H9 (cell line): ENCODE data around the gene SLC1A6. TPM values are rescaled to one million over a fixed set of nuclear protein-coding genes. Genes with fewer than 3 reads are reported as not detected.

Source experiments
- DNase-seq: peaks from one replicate; pipeline ENCODE4 v3.0.0-alpha.2; 2017
- H2AFZ ChIP-seq: one replicate; pipeline ENCODE4 v1.6.1; 2013; ENCODE audit warnings: mild to moderate bottlenecking, low read length, control low read depth, moderate library complexity
- H2AK5ac ChIP-seq: 2 replicates; pipeline ENCODE4 v1.6.1; 2013; ENCODE audit warnings: low read length, control low read depth, mixed read lengths; ENCODE audit not compliant: insufficient read length
- H2BK120ac ChIP-seq: one replicate; pipeline ENCODE4 v1.6.1; 2013; ENCODE audit warnings: low read depth, mild to moderate bottlenecking, low read length, control low read depth, inconsistent platforms; ENCODE audit not compliant: poor library complexity, severe bottlenecking
- H2BK12ac ChIP-seq: 2 replicates; pipeline ENCODE4 v1.6.1; 2013; ENCODE audit warnings: low read length, control low read depth, mixed read lengths, low read depth; ENCODE audit not compliant: insufficient read length
- H2BK15ac ChIP-seq: 2 replicates; pipeline ENCODE4 v1.6.1; 2013; ENCODE audit warnings: low read depth, low read length, control low read depth
- H2BK20ac ChIP-seq: one replicate; pipeline ENCODE4 v1.6.1; 2013; ENCODE audit warnings: low read depth, mild to moderate bottlenecking, low read length, control low read depth, inconsistent platforms; ENCODE audit not compliant: poor library complexity, severe bottlenecking
- H2BK5ac ChIP-seq: 2 replicates; pipeline ENCODE4 v1.6.1; 2013; ENCODE audit warnings: low read length, control low read depth, mixed read lengths; ENCODE audit not compliant: insufficient read length
- H3K14ac ChIP-seq: 2 replicates; pipeline ENCODE4 v1.6.1; 2013; ENCODE audit warnings: low read length, control low read depth; ENCODE audit not compliant: insufficient read depth
- H3K18ac ChIP-seq: 2 replicates; pipeline ENCODE4 v1.6.1; 2013; ENCODE audit warnings: low read depth, mild to moderate bottlenecking, mixed read lengths, low read length, control low read depth; ENCODE audit not compliant: insufficient read length
- H3K23ac ChIP-seq: 2 replicates; pipeline ENCODE4 v1.6.1; 2013; ENCODE audit warnings: low read length, control low read depth, mixed read lengths, low read depth; ENCODE audit not compliant: insufficient read length
- H3K23me2 ChIP-seq: 2 replicates; pipeline ENCODE4 v1.6.1; 2013; ENCODE audit warnings: low read depth, mild to moderate bottlenecking, mixed read lengths, low read length, control low read depth; ENCODE audit not compliant: insufficient read length, poor library complexity, severe bottlenecking
- H3K27ac ChIP-seq: 2 replicates; pipeline ENCODE4 v1.5.1; 2013; ENCODE audit warnings: low read length, control low read depth, mixed read lengths, low read depth; ENCODE audit not compliant: insufficient read length
- H3K27me3 ChIP-seq: 2 replicates; pipeline ENCODE4 v1.6.1; 2013; ENCODE audit warnings: low read length, control low read depth, inconsistent platforms; ENCODE audit not compliant: insufficient read depth
- H3K4ac ChIP-seq: 2 replicates; pipeline ENCODE4 v1.6.1; 2013; ENCODE audit warnings: low read depth, mild to moderate bottlenecking, control low read depth, inconsistent platforms, low read length, moderate library complexity
- H3K4me1 ChIP-seq: 2 replicates; pipeline ENCODE4 v1.6.1; 2013; ENCODE audit warnings: low read length, control low read depth, inconsistent platforms; ENCODE audit not compliant: insufficient read depth
- H3K4me2 ChIP-seq: 2 replicates; pipeline ENCODE4 v1.6.1; 2013; ENCODE audit warnings: low read length, control low read depth, mixed read lengths; ENCODE audit not compliant: insufficient read length, insufficient read depth
- H3K56ac ChIP-seq: 2 replicates; pipeline ENCODE4 v1.6.1; 2013; ENCODE audit warnings: low read depth, mild to moderate bottlenecking, mixed read lengths, low read length, control low read depth; ENCODE audit not compliant: insufficient read length
- H3K79me1 ChIP-seq: 2 replicates; pipeline ENCODE4 v1.6.1; 2013; ENCODE audit warnings: low read depth, mild to moderate bottlenecking, moderate library complexity, low read length, control low read depth, inconsistent platforms; ENCODE audit not compliant: insufficient read depth, poor library complexity, severe bottlenecking
- H3K79me2 ChIP-seq: 2 replicates; pipeline ENCODE4 v1.6.1; 2013; ENCODE audit warnings: low read length, control low read depth, inconsistent platforms; ENCODE audit not compliant: insufficient read depth
- H3K9ac ChIP-seq: 2 replicates; pipeline ENCODE4 v1.6.1; 2013; ENCODE audit warnings: low read length, control low read depth, mixed read lengths; ENCODE audit not compliant: insufficient read length; ENCODE audit errors: extremely low read depth
- H3K9me3 ChIP-seq: one replicate; pipeline ENCODE4 v1.6.1; 2013; ENCODE audit warnings: low read depth, low read length, inconsistent platforms; ENCODE audit not compliant: control insufficient read depth
- H3T11ph ChIP-seq: one replicate; pipeline ENCODE4 v1.6.1; 2013; ENCODE audit warnings: mild to moderate bottlenecking, low read length, control low read depth, inconsistent platforms
- H4K20me1 ChIP-seq: one replicate; pipeline ENCODE4 v1.6.1; 2013; ENCODE audit not compliant: control insufficient read depth, insufficient read length, insufficient read depth
- H4K5ac ChIP-seq: 2 replicates; pipeline ENCODE4 v1.6.1; 2013; ENCODE audit warnings: low read depth, mild to moderate bottlenecking, mixed read lengths, low read length, control low read depth; ENCODE audit not compliant: insufficient read length
- H4K8ac ChIP-seq: replicated peaks from 2 replicates; pipeline ENCODE4 v1.6.1; 2013; ENCODE audit warnings: low read length, control low read depth, mixed read lengths, low read depth; ENCODE audit not compliant: insufficient read length
- H4K91ac ChIP-seq: 2 replicates; pipeline ENCODE4 v1.6.1; 2013; ENCODE audit warnings: low read depth, mild to moderate bottlenecking, moderate library complexity, mixed read lengths, low read length, control low read depth; ENCODE audit not compliant: insufficient read length
- H3K27ac Mint-ChIP-seq, 3 experiments: 2 replicates in 2 of 3; 3 replicates in 1 of 3; pipeline ENCODE4 v1.8.0; 2020 to 2021; ENCODE audit warnings: mixed read lengths in 3 of 3, mild to moderate bottlenecking in 1 of 3, moderate library complexity in 1 of 3
- H3K27me3 Mint-ChIP-seq: 2 replicates; pipeline ENCODE4 v1.8.0; 2021; ENCODE audit warnings: low read depth, mild to moderate bottlenecking, moderate library complexity, mixed read lengths
- H3K36me3 Mint-ChIP-seq, 3 experiments: 2 replicates in 2 of 3; 3 replicates in 1 of 3; pipeline ENCODE4 v1.8.0; 2020 to 2021; ENCODE audit warnings: low read depth in 3 of 3, mixed read lengths in 3 of 3; ENCODE audit not compliant: insufficient read depth in 1 of 3
- H3K4me1 Mint-ChIP-seq, 2 experiments: 2 replicates each; pipeline ENCODE4 v1.8.0; 2020; ENCODE audit warnings: mixed read lengths in 2 of 2
- H3K4me3 Mint-ChIP-seq, 2 experiments: 2 replicates in 1 of 2; 3 replicates in 1 of 2; pipeline ENCODE4 v1.8.0; 2020 to 2021; ENCODE audit warnings: mild to moderate bottlenecking in 2 of 2, mixed read lengths in 2 of 2, moderate library complexity in 1 of 2
- H3K9me3 Mint-ChIP-seq, 2 experiments: 2 replicates in 1 of 2; 3 replicates in 1 of 2; pipeline ENCODE4 v1.8.0; 2020; ENCODE audit warnings: mild to moderate bottlenecking in 2 of 2, mixed read lengths in 2 of 2, moderate library complexity in 1 of 2
- CTCF ChIP-seq: fragments of 200-600 bp; sonication (generic); conservative IDR thresholded peaks from 3 replicates; pipeline ENCODE4 v1.8.0; 2021; ENCODE audit warnings: antibody characterized with exemption, mild to moderate bottlenecking
- WGBS: extraction: QIAGEN DNeasy Blood & Tissue Kit; methylation state at CpG from one replicate; pipeline ENCODE4 v1.1.7; 2013; ENCODE audit warnings: missing lambda C conversion rate, low lambda C conversion rate, mixed read lengths; ENCODE audit not compliant: insufficient read length; ENCODE audit errors: extremely low coverage; 5-methylcytosine and 5-hydroxymethylcytosine counted together
- total RNA-seq: library from RNA; stranded (reverse); gene quantifications from 2 replicates; pipeline ENCODE4 v1.2.1, GENCODE V29; 2021

Gene SLC1A6
- total RNA-seq, 1 experiment from 2014 or later, result 8.3 TPM

GRCh38 chr19:14971474-14971873 lies 8.2 kb downstream of the SLC1A6 start:
- no peak overlapping the region for H2BK5ac ChIP-seq
- H2AFZ ChIP-seq, result no peak overlapping the region
- H3K4ac ChIP-seq, result no peak overlapping the region
- Mint-ChIP-seq H3K36me3 (peaks cover 11 to 29% (median 20%) of the 10 kb centered on the region in 3 experiments; a peak in 5 of 7 replicates), H3K27ac (no peak overlapping the region), H3K27me3 (no peaks in the 10 kb centered on the region), H3K9me3 (no peaks in the 10 kb centered on the region), H3K4me3 (no peak overlapping the region), H3K4me1 (peaks cover 0 to 4% of the 10 kb centered on the region in 2 experiments; a peak in 1 of 4 replicates)
- H2BK12ac ChIP-seq, result no peak overlapping the region
- no peak overlapping the region for H3K27ac ChIP-seq
- no peak overlapping the region for H3K4me2 ChIP-seq
- no peaks in the 10 kb centered on the region for H3K23me2 ChIP-seq
- no peaks in the 10 kb centered on the region for H3K9me3 ChIP-seq
- no peak overlapping the region for H2BK120ac ChIP-seq
- no peak for DNase-seq
- no peaks in the 10 kb centered on the region for H4K20me1 ChIP-seq
- H2BK15ac ChIP-seq, result no peak overlapping the region
- H3K27me3 ChIP-seq, result no peaks in the 10 kb centered on the region
- no peak overlapping the region for H4K8ac ChIP-seq
- H4K91ac ChIP-seq, result no peak overlapping the region
- no peak overlapping the region for H4K5ac ChIP-seq
- H3K9ac ChIP-seq, result no peak overlapping the region
- no CpG with 5 or more reads among the region's 7 CpGs for WGBS
- H3K18ac ChIP-seq, result no peak overlapping the region
- H3K14ac ChIP-seq, result no peak overlapping the region
- H2BK20ac ChIP-seq, result no peak overlapping the region
- H3K4me1 ChIP-seq, result no peaks in the 10 kb centered on the region
- no peak overlapping the region for H3K23ac ChIP-seq
- no peak overlapping the region for H2AK5ac ChIP-seq
- TF ChIP-seq CTCF, result no peak
- H3K79me2 ChIP-seq, result no peaks in the 10 kb centered on the region
- H3K56ac ChIP-seq, result no peak overlapping the region
- H3T11ph ChIP-seq, result no peak overlapping the region
- no peaks in the 10 kb centered on the region for H3K79me1 ChIP-seq
